ENCODE measurements around the gene GLRA1.

DNA sequence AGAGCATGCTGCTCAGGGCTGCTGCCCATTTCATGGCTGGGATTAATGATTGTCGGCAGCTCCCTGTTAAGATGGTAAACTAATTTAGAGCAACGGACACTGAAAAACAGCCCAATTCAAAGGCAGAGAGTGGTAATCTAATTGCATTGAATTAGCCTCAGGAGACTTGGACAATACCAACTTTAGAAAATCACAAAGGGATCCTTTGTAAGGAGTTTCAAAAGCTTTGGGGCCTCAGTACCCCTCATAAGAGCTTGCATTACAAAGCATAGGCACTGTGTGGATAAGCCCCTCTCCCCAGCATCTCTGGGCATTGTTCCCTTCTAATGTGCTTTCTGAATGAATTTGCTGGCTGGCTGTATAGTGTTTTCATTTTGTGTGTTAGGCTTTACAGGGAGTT is 6.7 kb downstream of the GLRA1 start:
- TF ChIP-seq CTCF (optimal IDR thresholded peaks at IDR 0.05 in 1 of 3, IDR thresholded peaks at IDR 0.05 in 1 of 3, conservative IDR thresholded peaks at IDR 0.05 in 1 of 3; ENCODE audit: extremely low read depth in 1 of 3, insufficient read depth in 2 of 3, low read length in 3 of 3) (no peak), EZH2 (IDR thresholded peaks at IDR 0.05; ENCODE audit: low read length) (no peak)
